ENCODE results near the gene PPM1D. TPM values are rescaled to one million over a fixed set of nuclear protein-coding genes. Genes with fewer than 3 reads are reported as not detected.
"Not testable (repeated sequence)": the region's sequence is repeated elsewhere in the genome, so short reads cannot be mapped to it uniquely, and the experiment has no call there.

PPM1D gene
- total RNA-seq, 1 donor from 2014 or later, result 22.3 TPM

DNA sequence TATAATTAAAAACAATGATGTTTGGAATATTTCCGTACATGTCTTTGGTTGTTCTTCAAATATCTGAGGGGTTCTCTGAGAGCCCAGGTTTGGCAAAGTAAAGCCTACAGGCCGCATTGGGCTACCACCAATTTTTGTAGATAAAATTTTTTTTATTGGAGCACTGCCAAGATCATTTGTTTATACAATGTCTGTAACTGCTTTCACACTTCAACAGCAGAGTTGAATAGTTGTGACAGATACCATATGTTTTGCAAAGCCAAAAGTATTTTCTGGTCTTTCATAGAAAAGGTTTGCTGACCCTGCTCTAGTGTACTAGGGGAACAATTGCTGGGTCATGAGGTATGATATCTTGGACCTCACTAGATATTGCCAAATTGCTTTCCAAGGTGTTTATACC lies 10.5 kb downstream of the PPM1D start:
- Histone ChIP-seq H3K27me3 (no peaks in the 10 kb centered on the region), H3K4me1 (peaks cover 27% of the 10 kb centered on the region), H3K36me3 (no peaks in the 10 kb centered on the region), H3K4me3 (no peak overlapping the region), H3K27ac (no peak overlapping the region), H3K9me3 (no peaks in the 10 kb centered on the region)
- ATAC-seq (no peak), DNase-seq (no peak)
- TF ChIP-seq, protein P1, sequence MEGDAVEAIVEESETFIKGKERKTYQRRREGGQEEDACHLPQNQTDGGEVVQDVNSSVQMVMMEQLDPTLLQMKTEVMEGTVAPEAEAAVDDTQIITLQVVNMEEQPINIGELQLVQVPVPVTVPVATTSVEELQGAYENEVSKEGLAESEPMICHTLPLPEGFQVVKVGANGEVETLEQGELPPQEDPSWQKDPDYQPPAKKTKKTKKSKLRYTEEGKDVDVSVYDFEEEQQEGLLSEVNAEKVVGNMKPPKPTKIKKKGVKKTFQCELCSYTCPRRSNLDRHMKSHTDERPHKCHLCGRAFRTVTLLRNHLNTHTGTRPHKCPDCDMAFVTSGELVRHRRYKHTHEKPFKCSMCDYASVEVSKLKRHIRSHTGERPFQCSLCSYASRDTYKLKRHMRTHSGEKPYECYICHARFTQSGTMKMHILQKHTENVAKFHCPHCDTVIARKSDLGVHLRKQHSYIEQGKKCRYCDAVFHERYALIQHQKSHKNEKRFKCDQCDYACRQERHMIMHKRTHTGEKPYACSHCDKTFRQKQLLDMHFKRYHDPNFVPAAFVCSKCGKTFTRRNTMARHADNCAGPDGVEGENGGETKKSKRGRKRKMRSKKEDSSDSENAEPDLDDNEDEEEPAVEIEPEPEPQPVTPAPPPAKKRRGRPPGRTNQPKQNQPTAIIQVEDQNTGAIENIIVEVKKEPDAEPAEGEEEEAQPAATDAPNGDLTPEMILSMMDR (IDR thresholded peaks at IDR 0.05), result no peak
- intact Hi-C loops (cut with DNase I), result no loop called here

GRCh38 chr17:60611321-60611720 lies 11.3 kb downstream of the PPM1D start:
- ATAC-seq; DNase-seq; H3K9me3 ChIP-seq; H3K4me3 ChIP-seq; H3K36me3 ChIP-seq; intact Hi-C loops (cut with DNase I); H3K27me3 ChIP-seq; H3K27ac ChIP-seq: not testable (repeated sequence)
- peaks cover 27% of the 10 kb centered on the region for H3K4me1 ChIP-seq

GRCh38 chr17:60613325-60613724 lies 13.3 kb downstream of the PPM1D start:
- intact Hi-C loops (cut with DNase I), result no loop called here
- H3K27me3 ChIP-seq, result no peaks in the 10 kb centered on the region
- DNase-seq (peak; percentile 77), ATAC-seq (peak; percentile 76)
- TF ChIP-seq, protein P1 (IDR thresholded peaks at IDR 0.05), result no peak
- no peak overlapping the region for H3K27ac ChIP-seq
- no peak overlapping the region for H3K4me3 ChIP-seq
- no peaks in the 10 kb centered on the region for H3K9me3 ChIP-seq
- no peaks in the 10 kb centered on the region for H3K36me3 ChIP-seq
- peaks cover 27% of the 10 kb centered on the region for H3K4me1 ChIP-seq

GRCh38 chr17:60613796-60614195 lies 13.8 kb downstream of the PPM1D start:
- H3K4me1 ChIP-seq, result peaks cover 28% of the 10 kb centered on the region
- H3K9me3 ChIP-seq; H3K27ac ChIP-seq; H3K36me3 ChIP-seq; H3K4me3 ChIP-seq; intact Hi-C loops (cut with DNase I); H3K27me3 ChIP-seq; DNase-seq: not testable (repeated sequence)
- ATAC-seq, result peak; percentile 22

- ATAC-seq; H3K27me3 ChIP-seq; H3K9me3 ChIP-seq; H3K36me3 ChIP-seq; intact Hi-C loops (cut with DNase I); H3K27ac ChIP-seq; DNase-seq; H3K4me3 ChIP-seq: not testable (repeated sequence)
- peaks cover 32% of the 10 kb centered on the region for H3K4me1 ChIP-seq
Measured at GRCh38 chr17:60614247-60614646, 14.3 kb downstream of the PPM1D start.

DNA sequence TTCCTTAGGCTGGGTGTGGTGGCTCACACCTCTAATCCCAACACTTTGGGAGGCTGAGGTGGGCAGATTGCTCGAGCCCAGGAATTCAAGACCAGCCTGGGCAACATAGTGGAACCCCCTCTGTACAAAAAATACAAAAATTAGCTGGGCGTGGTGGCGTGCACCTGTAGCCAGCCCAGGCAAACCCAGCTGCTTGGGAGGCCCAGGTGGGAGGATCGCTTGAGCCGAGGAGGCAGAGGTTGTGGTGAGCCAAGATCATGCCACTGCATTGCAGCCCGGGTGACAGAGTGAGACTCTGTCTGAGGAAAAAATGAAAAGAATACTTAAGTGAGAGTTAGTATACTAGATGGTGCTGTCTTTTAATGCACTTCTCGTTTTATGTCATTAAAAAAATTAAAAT lies 15.1 kb downstream of the PPM1D start:
- intact Hi-C loops (cut with DNase I), result no loop called here
- H3K4me1 ChIP-seq, result peaks cover 29% of the 10 kb centered on the region
- H3K27ac ChIP-seq, result no peak overlapping the region
- H3K36me3 ChIP-seq, result no peaks in the 10 kb centered on the region
- H3K9me3 ChIP-seq, result no peaks in the 10 kb centered on the region
- ATAC-seq (no peak), DNase-seq (no peak)
- H3K27me3 ChIP-seq, result no peaks in the 10 kb centered on the region
- H3K4me3 ChIP-seq, result no peak overlapping the region
- TF ChIP-seq, protein P1 (IDR thresholded peaks at IDR 0.05), result no peak

GRCh38 chr17:60615840-60616239 lies 15.8 kb downstream of the PPM1D start:
- no peaks in the 10 kb centered on the region for H3K9me3 ChIP-seq
- DNase-seq (no peak), ATAC-seq (no peak)
- TF ChIP-seq, protein P1 (IDR thresholded peaks at IDR 0.05), result no peak
- H3K4me3 ChIP-seq, result no peak overlapping the region
- H3K27ac ChIP-seq, result no peak overlapping the region
- H3K4me1 ChIP-seq, result peaks cover 23% of the 10 kb centered on the region
- H3K27me3 ChIP-seq, result no peaks in the 10 kb centered on the region
- intact Hi-C loops (cut with DNase I), result no loop called here
- no peaks in the 10 kb centered on the region for H3K36me3 ChIP-seq

All from upper lobe of right lung (tissue), 1 donor.